HepG2 (cell line): Measurements from ENCODE around the gene OPRL1. TPM values are rescaled to one million over a fixed set of nuclear protein-coding genes. Genes with fewer than 3 reads are reported as not detected.

Experiments used
- AKAP8 ChIP-seq: sonication (generic); formaldehyde crosslinking; IDR thresholded peaks from 2 replicates; pipeline ENCODE4 v1.5.1; 2020; ENCODE audit warnings: mild to moderate bottlenecking, missing genetic modification reagents
- ATF1 ChIP-seq: IDR thresholded peaks from 2 replicates; pipeline ENCODE4 v1.6.1; 2016; ENCODE audit warnings: mild to moderate bottlenecking, control low read depth
- KDM6A ChIP-seq: IDR thresholded peaks from 2 replicates; pipeline ENCODE4 v1.6.1; 2016; ENCODE audit warnings: low read depth
- NR2F2 ChIP-seq: IDR thresholded peaks from 2 replicates; pipeline ENCODE4 v1.6.1; 2012; ENCODE audit warnings: low read depth, inconsistent platforms, borderline replicate concordance
- PCBP1 ChIP-seq: fragments of 200-400 bp; formaldehyde crosslinking; IDR thresholded peaks from 2 replicates; pipeline ENCODE4 v1.6.1; 2017; ENCODE audit warnings: mild to moderate bottlenecking, low read depth, low read length, borderline replicate concordance
- POGZ ChIP-seq: sonication (generic); formaldehyde crosslinking; IDR thresholded peaks from 2 replicates; pipeline ENCODE4 v1.4.0; 2020; ENCODE audit warnings: mild to moderate bottlenecking, missing genetic modification reagents
- PRMT3 ChIP-seq: sonication (generic); formaldehyde crosslinking; IDR thresholded peaks from 2 replicates; pipeline ENCODE4 v1.8.1; 2022; ENCODE audit warnings: low read depth, mild to moderate bottlenecking, moderate library complexity, missing genetic modification reagents, borderline replicate concordance
- RERE ChIP-seq: IDR thresholded peaks from 2 replicates; pipeline ENCODE4 v1.6.1; 2016; ENCODE audit warnings: low read depth, missing genetic modification reagents, missing compliant biosample characterization
- RFX3 ChIP-seq: IDR thresholded peaks from 2 replicates; pipeline ENCODE4 v1.6.1; 2016; ENCODE audit warnings: missing biosample characterization, missing genetic modification reagents
- RFXANK ChIP-seq: IDR thresholded peaks from 2 replicates; pipeline ENCODE4 v1.6.1; 2016
- RXRA ChIP-seq: sonication (generic); formaldehyde crosslinking; IDR thresholded peaks from 2 replicates; pipeline ENCODE4 v1.5.1; 2020; ENCODE audit warnings: missing genetic modification reagents
- SP140L ChIP-seq: sonication (generic); formaldehyde crosslinking; IDR thresholded peaks from 2 replicates; pipeline ENCODE4 v1.4.0; 2020; ENCODE audit warnings: missing genetic modification reagents, borderline replicate concordance
- ZNF253 ChIP-seq: sonication (generic); formaldehyde crosslinking; IDR thresholded peaks from 2 replicates; pipeline ENCODE4 v1.8.0; 2022; ENCODE audit warnings: mild to moderate bottlenecking, missing genetic modification reagents, borderline replicate concordance
- ZNF3 ChIP-seq: IDR thresholded peaks from 2 replicates; pipeline ENCODE4 v1.7.0; 2017; ENCODE audit warnings: inconsistent platforms
- ZNF331 ChIP-seq: sonication (generic); formaldehyde crosslinking; IDR thresholded peaks from 2 replicates; pipeline ENCODE4 v1.4.0; 2020; ENCODE audit warnings: missing genetic modification reagents
- ZNF343 ChIP-seq: sonication (generic); formaldehyde crosslinking; IDR thresholded peaks from 2 replicates; pipeline ENCODE4 v1.4.0; 2020; ENCODE audit warnings: mild to moderate bottlenecking, missing genetic modification reagents
- ZNF556 ChIP-seq: sonication (generic); formaldehyde crosslinking; IDR thresholded peaks from 2 replicates; pipeline ENCODE4 v1.4.0; 2020; ENCODE audit warnings: mild to moderate bottlenecking, missing genetic modification reagents, borderline replicate concordance
- ZNF740 ChIP-seq: sonication (generic); formaldehyde crosslinking; IDR thresholded peaks from 2 replicates; pipeline ENCODE4 v1.4.0; 2020; ENCODE audit warnings: missing genetic modification reagents
- ZNF749 ChIP-seq: sonication (generic); formaldehyde crosslinking; IDR thresholded peaks from 2 replicates; pipeline ENCODE4 v1.8.0; 2022; ENCODE audit warnings: mild to moderate bottlenecking, missing genetic modification reagents, moderate library complexity, borderline replicate concordance
- polyA plus RNA-seq, 8 experiments: library from polyadenylated mRNA; depleted of rRNA in 3 of 8; stranded (reverse) in 7 of 8; unstranded in 1 of 8; fragments of >200 nt; fragmentation: Illumina TruSeq in 4 of 8; extraction: Trizol in 4 of 8; gene quantifications; 2 replicates each; pipeline versions ENCODE4 v1.2.1 to v1.2.3, GENCODE V29; 2011 to 2016; ENCODE audit warnings: low read depth in 4 of 8, missing spikeins in 1 of 8, mixed read lengths in 1 of 8; ENCODE audit not compliant: insufficient read depth in 1 of 8
- total RNA-seq, 5 experiments: library from RNA; depleted of rRNA; stranded (reverse); fragments of >200 nt; fragmentation: Illumina TruSeq; extraction: Trizol; gene quantifications; 2 replicates each; pipeline ENCODE4 v1.2.3, GENCODE V29; 2016; ENCODE audit warnings: low read depth in 1 of 5
- TF ChIP-seq, protein P1 (sequence below): sonication (generic); formaldehyde crosslinking; IDR thresholded peaks from 2 replicates; pipeline ENCODE4 v1.4.0; 2020; ENCODE audit warnings: missing genetic modification reagents, borderline replicate concordance
- TF ChIP-seq, protein P2 (sequence below): sonication (generic); formaldehyde crosslinking; IDR thresholded peaks from 2 replicates; pipeline ENCODE4 v1.4.0; 2020; ENCODE audit warnings: missing genetic modification reagents
- TF ChIP-seq, protein P3 (sequence below): IDR thresholded peaks from 2 replicates; pipeline ENCODE4 v1.6.1; 2016; ENCODE audit warnings: mild to moderate bottlenecking, missing biosample characterization, missing genetic modification reagents

Gene OPRL1
- total and polyA plus RNA-seq, 2 of the 13 experiments (the other 11 are each of a cell fraction or from before 2014, with no cell fraction given), result 0.35 to 0.71 TPM

GRCh38 chr20:64056639-64056888 lies 23.3 kb upstream of the OPRL1 start (continued):
- TF ChIP-seq RERE (CRISPR knock-in tag) (no peak), SP140L (CRISPR knock-in tag) (peak; percentile 40; the same call in 1 of the 2 replicates), NR2F2 (no peak), RFX3 (no peak), PRMT3 (CRISPR knock-in tag) (no peak), ZNF749 (CRISPR knock-in tag) (no peak; the same call in 1 of the 2 replicates), KDM6A (CRISPR knock-in tag) (peak; percentile 19), AKAP8 (CRISPR knock-in tag) (no peak), PCBP1 (no peak), RXRA (CRISPR knock-in tag) (peak; percentile 84), ZNF556 (CRISPR knock-in tag) (no peak; the same call in 1 of the 2 replicates), ZNF740 (CRISPR knock-in tag) (no peak; the same call in 1 of the 2 replicates), ZNF331 (CRISPR knock-in tag) (peak; percentile 16; the same call in 1 of the 2 replicates), ZNF343 (CRISPR knock-in tag) (peak; percentile 85), ZNF253 (CRISPR knock-in tag) (no peak), ZNF3 (CRISPR knock-in tag) (no peak), RFXANK (no peak), ATF1 (no peak), POGZ (CRISPR knock-in tag) (peak; percentile 34; the same call in 1 of the 2 replicates)
- TF ChIP-seq, protein P1, sequence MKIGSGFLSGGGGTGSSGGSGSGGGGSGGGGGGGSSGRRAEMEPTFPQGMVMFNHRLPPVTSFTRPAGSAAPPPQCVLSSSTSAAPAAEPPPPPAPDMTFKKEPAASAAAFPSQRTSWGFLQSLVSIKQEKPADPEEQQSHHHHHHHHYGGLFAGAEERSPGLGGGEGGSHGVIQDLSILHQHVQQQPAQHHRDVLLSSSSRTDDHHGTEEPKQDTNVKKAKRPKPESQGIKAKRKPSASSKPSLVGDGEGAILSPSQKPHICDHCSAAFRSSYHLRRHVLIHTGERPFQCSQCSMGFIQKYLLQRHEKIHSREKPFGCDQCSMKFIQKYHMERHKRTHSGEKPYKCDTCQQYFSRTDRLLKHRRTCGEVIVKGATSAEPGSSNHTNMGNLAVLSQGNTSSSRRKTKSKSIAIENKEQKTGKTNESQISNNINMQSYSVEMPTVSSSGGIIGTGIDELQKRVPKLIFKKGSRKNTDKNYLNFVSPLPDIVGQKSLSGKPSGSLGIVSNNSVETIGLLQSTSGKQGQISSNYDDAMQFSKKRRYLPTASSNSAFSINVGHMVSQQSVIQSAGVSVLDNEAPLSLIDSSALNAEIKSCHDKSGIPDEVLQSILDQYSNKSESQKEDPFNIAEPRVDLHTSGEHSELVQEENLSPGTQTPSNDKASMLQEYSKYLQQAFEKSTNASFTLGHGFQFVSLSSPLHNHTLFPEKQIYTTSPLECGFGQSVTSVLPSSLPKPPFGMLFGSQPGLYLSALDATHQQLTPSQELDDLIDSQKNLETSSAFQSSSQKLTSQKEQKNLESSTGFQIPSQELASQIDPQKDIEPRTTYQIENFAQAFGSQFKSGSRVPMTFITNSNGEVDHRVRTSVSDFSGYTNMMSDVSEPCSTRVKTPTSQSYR (CRISPR knock-in tag), result peak; percentile 96
- TF ChIP-seq, protein P2, sequence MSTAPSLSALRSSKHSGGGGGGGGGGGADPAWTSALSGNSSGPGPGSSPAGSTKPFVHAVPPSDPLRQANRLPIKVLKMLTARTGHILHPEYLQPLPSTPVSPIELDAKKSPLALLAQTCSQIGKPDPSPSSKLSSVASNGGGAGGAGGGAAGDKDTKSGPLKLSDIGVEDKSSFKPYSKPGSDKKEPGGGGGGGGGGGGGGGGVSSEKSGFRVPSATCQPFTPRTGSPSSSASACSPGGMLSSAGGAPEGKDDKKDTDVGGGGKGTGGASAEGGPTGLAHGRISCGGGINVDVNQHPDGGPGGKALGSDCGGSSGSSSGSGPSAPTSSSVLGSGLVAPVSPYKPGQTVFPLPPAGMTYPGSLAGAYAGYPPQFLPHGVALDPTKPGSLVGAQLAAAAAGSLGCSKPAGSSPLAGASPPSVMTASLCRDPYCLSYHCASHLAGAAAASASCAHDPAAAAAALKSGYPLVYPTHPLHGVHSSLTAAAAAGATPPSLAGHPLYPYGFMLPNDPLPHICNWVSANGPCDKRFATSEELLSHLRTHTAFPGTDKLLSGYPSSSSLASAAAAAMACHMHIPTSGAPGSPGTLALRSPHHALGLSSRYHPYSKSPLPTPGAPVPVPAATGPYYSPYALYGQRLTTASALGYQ (CRISPR knock-in tag), result no peak
- TF ChIP-seq, protein P3, sequence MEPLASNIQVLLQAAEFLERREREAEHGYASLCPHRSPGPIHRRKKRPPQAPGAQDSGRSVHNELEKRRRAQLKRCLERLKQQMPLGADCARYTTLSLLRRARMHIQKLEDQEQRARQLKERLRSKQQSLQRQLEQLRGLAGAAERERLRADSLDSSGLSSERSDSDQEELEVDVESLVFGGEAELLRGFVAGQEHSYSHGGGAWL (CRISPR knock-in tag), result no peak
